Spleen (tissue), 11 donors: Measurements from ENCODE around the gene RIN2. TPM values are rescaled to one million over a fixed set of nuclear protein-coding genes. Genes with fewer than 3 reads are reported as not detected.
A peak's percentile ranks its signal among the peaks of the same experiment; 100 is the strongest.

Source experiments
- DNase-seq: peaks from one replicate; pipeline ENCODE4 v3.0.0-alpha.2; 2020
- H3K27ac ChIP-seq, 8 donors: fragments of 200-600 bp; sonication (generic) in 7 of 8; 1 replicate in 4 of 8; 2 replicates in 4 of 8; pipeline versions ENCODE4 v1.5.0 to v1.8.0; 2016 to 2021; ENCODE audit warnings: inconsistent platforms in 4 of 8, mild to moderate bottlenecking in 4 of 8, moderate library complexity in 1 of 8
- H3K27me3 ChIP-seq, 7 donors: fragments of 200-600 bp; sonication (generic) in 6 of 7; replicated peaks in 1 of 7; 1 replicate in 4 of 7; 2 replicates in 3 of 7; pipeline versions ENCODE4 v1.5.0 to v1.8.0; 2016 to 2021; ENCODE audit warnings: inconsistent platforms in 3 of 7, mild to moderate bottlenecking in 1 of 7
- H3K36me3 ChIP-seq, 6 donors: fragments of 200-600 bp; sonication (generic) in 5 of 6; 1 replicate in 4 of 6; 2 replicates in 2 of 6; pipeline versions ENCODE4 v1.5.0 to v1.8.0; 2016 to 2021; ENCODE audit warnings: inconsistent platforms in 2 of 6
- H3K4me1 ChIP-seq, 6 donors: fragments of 200-600 bp; sonication (generic) in 5 of 6; 1 replicate in 3 of 6; 2 replicates in 3 of 6; pipeline versions ENCODE4 v1.5.0 to v1.8.0; 2016 to 2021; ENCODE audit warnings: inconsistent platforms in 3 of 6
- H3K4me3 ChIP-seq, 8 donors: fragments of 200-600 bp; sonication (generic) in 7 of 8; 1 replicate in 4 of 8; 2 replicates in 4 of 8; pipeline versions ENCODE4 v1.5.0 to v1.8.0; 2016 to 2021; ENCODE audit warnings: inconsistent platforms in 4 of 8, mild to moderate bottlenecking in 4 of 8, moderate library complexity in 2 of 8
- H3K9me3 ChIP-seq, 8 donors: fragments of 200-600 bp; sonication (generic) in 7 of 8; 1 replicate in 4 of 8; 2 replicates in 4 of 8; pipeline versions ENCODE4 v1.5.0 to v1.8.0; 2016 to 2021; ENCODE audit warnings: inconsistent platforms in 4 of 8
- CTCF ChIP-seq, 11 experiments: fragments of 200-600 bp in 7 of 11; fragments of 450-650 bp in 4 of 11; sonication (generic) in 4 of 11; IDR thresholded peaks in 8 of 11; conservative IDR thresholded peaks in 3 of 11; 1 replicate in 7 of 11; 2 replicates in 4 of 11; pipeline versions ENCODE4 v1.4.0 to v1.8.0; 2016 to 2021; ENCODE audit warnings: antibody characterized with exemption in 11 of 11, inconsistent platforms in 4 of 11, mild to moderate bottlenecking in 1 of 11
- POLR2A ChIP-seq, 3 donors: fragments of 450-650 bp; IDR thresholded peaks; one replicate each; pipeline ENCODE4 v1.5.1; 2017; ENCODE audit warnings: antibody characterized with exemption in 3 of 3, mild to moderate bottlenecking in 1 of 3
- POLR2AphosphoS5 ChIP-seq, 3 donors: sonication (generic); formaldehyde crosslinking; IDR thresholded peaks; one replicate each; pipeline ENCODE4 v1.5.1; 2017; ENCODE audit warnings: antibody characterized with exemption in 3 of 3
- WGBS, 5 donors: extraction: QIAGEN DNeasy Blood & Tissue Kit in 3 of 5; methylation state at CpG; one replicate each; pipeline versions ENCODE4 v1.1.5 to v1.1.7; 2013 to 2018; 5-methylcytosine and 5-hydroxymethylcytosine counted together
- intact Hi-C: fragments of 100-400 bp; cut with DNase I; formaldehyde crosslinking; loops from one replicate; pipeline ENCODE4 v1.15.0; 2023; ENCODE audit warnings: low total_unique reads
- polyA plus RNA-seq, 3 donors: library from polyadenylated mRNA; stranded (reverse); fragments of 200-250 nt; gene quantifications; one replicate each; pipeline ENCODE4 v1.2.1, GENCODE V29; 2013
- total RNA-seq, 7 donors: library from RNA; depleted of rRNA in 3 of 7; stranded (reverse); fragments of >200 nt in 3 of 7; fragmentation: NEBNext Ultra II Directional in 4 of 7; extraction: Animal tissue kit (Norgen Biotek cat#: 25700) in 4 of 7; gene quantifications; one replicate each; pipeline versions ENCODE4 v1.1.0 to v1.2.1, GENCODE V29; 2016 to 2021
- donor health status: healthy with polysubstance abuse.
- donor health status: DM: no; HTN: no; CAD: no; lungs with moderate emphysema.
- donor health status: DM: no; HTN: no; CAD: no.
- donor health status: Bipolar disorder and iron deficiency.
- donor health status: healthy.
- donor health status: DM: no; HTN: no; CAD: no.
- donor health status: DM: yes; HTN: yes; CAD: no.

Gene RIN2
- total and polyA plus RNA-seq, 10 donors, result 4.8 to 135 (median 64.0) TPM

- no peak overlapping the region for H3K4me3 ChIP-seq
- no peak for DNase-seq
- intact Hi-C loops, result loop anchor here (10.0 kb wide), 1 partner anchor 95 kb away; no protein-coding TSS in a partner anchor
- H3K27me3 ChIP-seq, result no peaks in the 10 kb centered on the region
- peaks cover 0 to 12% (median 4%) of the 10 kb centered on the region in 8 donors for H3K9me3 ChIP-seq
- 52 to 77% (median 70%) methylated on average over 2 of the region's 2 CpGs for WGBS, 5 donors
- peaks cover 5 to 23% (median 19%) of the 10 kb centered on the region in 6 donors for H3K4me1 ChIP-seq
- no peaks in the 10 kb centered on the region for H3K36me3 ChIP-seq
- H3K27ac ChIP-seq, result no peak overlapping the region
- TF ChIP-seq POLR2AphosphoS5 (IDR thresholded peaks at IDR 0.05), result no peak
Observed at GRCh38 chr20:19789446-19789845, 31.4 kb downstream of the RIN2 start.

DNA sequence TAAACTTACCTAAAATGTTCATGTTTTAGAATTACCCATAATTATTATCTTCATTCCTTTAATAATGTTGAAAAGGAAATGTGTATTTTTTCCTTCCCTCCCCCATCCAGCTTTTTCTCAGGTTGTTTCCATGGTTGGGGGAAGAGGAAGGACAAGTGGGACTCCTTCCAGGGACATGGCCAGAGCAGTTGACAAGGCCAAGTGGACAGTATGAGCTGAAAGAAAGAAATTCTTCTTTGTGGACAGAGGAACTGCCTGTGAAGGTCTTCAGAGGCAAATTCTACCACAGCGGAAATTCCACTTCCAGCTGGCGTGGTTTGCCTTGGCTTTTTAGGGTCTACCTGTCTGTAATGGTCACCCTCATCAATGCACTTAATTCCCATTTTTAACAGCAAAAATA lies 33.8 kb downstream of the RIN2 start:
- 82 to 91% (median 90%) methylated on average over 2 of the region's 2 CpGs for WGBS, 5 donors
- intact Hi-C loops, result no loop called here
- Histone ChIP-seq H3K36me3 (no peaks in the 10 kb centered on the region), H3K27me3 (no peaks in the 10 kb centered on the region), H3K4me1 (peaks cover 0 to 6% (median 2%) of the 10 kb centered on the region in 6 donors), H3K27ac (no peak overlapping the region), H3K4me3 (no peak overlapping the region), H3K9me3 (peaks cover 0 to 12% (median 4%) of the 10 kb centered on the region in 8 donors)
- no peak for DNase-seq
- no peak for TF ChIP-seq POLR2A (IDR thresholded peaks at IDR 0.05)
- no peak for TF ChIP-seq CTCF (IDR thresholded peaks at IDR 0.05 in 8 of 11, conservative IDR thresholded peaks at IDR 0.05 in 3 of 11)

DNA sequence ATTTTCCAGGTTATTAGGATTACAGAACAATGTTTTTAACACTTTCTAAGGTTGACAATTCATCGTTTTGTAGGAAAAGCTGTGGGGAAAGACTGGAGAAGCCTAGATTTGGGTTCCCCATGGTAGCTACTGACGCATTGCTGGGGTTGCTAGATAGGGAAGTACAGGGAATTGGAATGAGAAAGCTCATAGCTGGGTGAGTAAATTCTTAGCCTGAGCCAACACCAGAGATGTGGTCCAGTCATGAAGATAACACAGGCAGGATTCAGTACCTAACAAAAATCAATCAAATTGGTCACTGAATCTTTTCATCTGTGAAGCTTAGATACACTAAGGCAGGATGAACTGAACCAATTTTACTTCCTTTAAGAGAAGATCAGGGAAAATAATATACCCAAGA lies 35.7 kb downstream of the RIN2 start:
- H3K27me3 ChIP-seq, result no peaks in the 10 kb centered on the region
- no peak for DNase-seq
- 79 to 97% (median 92%) methylated on average over 2 of the region's 2 CpGs for WGBS, 5 donors
- H3K9me3 ChIP-seq, result peaks cover 0 to 6% (median 1%) of the 10 kb centered on the region in 8 donors
- H3K4me1 ChIP-seq, result peaks cover 0 to 6% (median 2%) of the 10 kb centered on the region in 6 donors
- intact Hi-C loops, result no loop called here
- H3K36me3 ChIP-seq, result no peaks in the 10 kb centered on the region
- no peak overlapping the region for H3K27ac ChIP-seq
- no peak overlapping the region for H3K4me3 ChIP-seq
- TF ChIP-seq POLR2A (IDR thresholded peaks at IDR 0.05) (no peak), CTCF (IDR thresholded peaks at IDR 0.05 in 8 of 11, conservative IDR thresholded peaks at IDR 0.05 in 3 of 11) (no peak), POLR2AphosphoS5 (IDR thresholded peaks at IDR 0.05) (no peak)

- Histone ChIP-seq H3K27me3 (no peaks in the 10 kb centered on the region), H3K27ac (peak overlapping the region in 2 of 8 donors; percentile 8 to 33), H3K36me3 (no peaks in the 10 kb centered on the region), H3K4me3 (no peak overlapping the region), H3K9me3 (no peaks in the 10 kb centered on the region), H3K4me1 (peaks cover 0 to 6% (median 2%) of the 10 kb centered on the region in 6 donors)
- DNase-seq, result no peak
- intact Hi-C loops, result no loop called here
- TF ChIP-seq POLR2A (IDR thresholded peaks at IDR 0.05) (no peak), CTCF (IDR thresholded peaks at IDR 0.05 in 8 of 11, conservative IDR thresholded peaks at IDR 0.05 in 3 of 11) (no peak), POLR2AphosphoS5 (IDR thresholded peaks at IDR 0.05) (peak in 1 of 3 donors; percentile 41)
- 57 to 79% (median 68%) methylated on average over 5 of the region's 5 CpGs for WGBS, 5 donors
Observed at GRCh38 chr20:19794941-19795340, 36.9 kb downstream of the RIN2 start.

- intact Hi-C loops, result no loop called here
- TF ChIP-seq POLR2A (IDR thresholded peaks at IDR 0.05) (no peak), POLR2AphosphoS5 (IDR thresholded peaks at IDR 0.05) (no peak), CTCF (IDR thresholded peaks at IDR 0.05 in 8 of 11, conservative IDR thresholded peaks at IDR 0.05 in 3 of 11) (no peak)
- DNase-seq, result no peak
- Histone ChIP-seq H3K4me3 (no peak overlapping the region), H3K4me1 (peaks cover 0 to 10% (median 5%) of the 10 kb centered on the region in 6 donors), H3K27me3 (no peaks in the 10 kb centered on the region), H3K9me3 (no peaks in the 10 kb centered on the region), H3K27ac (no peak overlapping the region), H3K36me3 (peaks cover 0 to 8% (median 0%) of the 10 kb centered on the region in 6 donors)
- WGBS, 5 donors, result 78 to 89% (median 82%) methylated on average over 5 of the region's 5 CpGs
Observed at GRCh38 chr20:19799325-19799724, 41.3 kb downstream of the RIN2 start.
